B cell (primary cell): ENCODE measurements around the gene GRK1. TPM values are rescaled to one million over a fixed set of nuclear protein-coding genes. Genes with fewer than 3 reads are reported as not detected.

Experiments used
- ATAC-seq: fragments of 200-7000 bp; cut with Tn5 transposase; one replicate; pipeline ENCODE4 v1.10.0; 2021; ENCODE audit warnings: low read depth, mild to moderate bottlenecking, moderate number of reproducible peaks, moderate library complexity
- CTCF ChIA-PET: fragments of 350-600 bp; sonication (Branson Sonifier 250); formaldehyde crosslinking; loops from one replicate; lab custom pipeline; 2021; ENCODE audit warnings: antibody characterized with exemption, inconsistent platforms; lab: Charles Lee
- POLR2A ChIA-PET: fragments of 350-600 bp; sonication (Branson Sonifier 250); formaldehyde crosslinking; loops from one replicate; lab custom pipeline; 2021; ENCODE audit warnings: antibody characterized with exemption; lab: Charles Lee
- DNase-seq: peaks from one replicate; pipeline ENCODE4 v3.0.0; 2013
- H2AFZ ChIP-seq: 2 replicates; pipeline ENCODE4 v1.6.1; 2012; ENCODE audit warnings: mild to moderate bottlenecking, low read depth, low read length; ENCODE audit not compliant: insufficient read depth, poor library complexity, severe bottlenecking
- H3K27ac ChIP-seq, 2 donors: 1 replicate in 1 of 2; 2 replicates in 1 of 2; pipeline ENCODE4 v1.5.1; 2012 to 2013; ENCODE audit warnings: low read length in 2 of 2, mild to moderate bottlenecking in 2 of 2, moderate library complexity in 1 of 2
- H3K27me3 ChIP-seq, 4 experiments: fragments of 200-600 bp in 1 of 4; sonication (generic) in 1 of 4; replicated peaks in 1 of 4; 1 replicate in 2 of 4; 2 replicates in 2 of 4; pipeline versions ENCODE4 v1.6.1 to v1.7.0; 2013 to 2016; ENCODE audit warnings: low read length in 3 of 4, mild to moderate bottlenecking in 2 of 4, mixed read lengths in 1 of 4, moderate library complexity in 1 of 4; ENCODE audit not compliant: insufficient read depth in 4 of 4, control insufficient read depth in 3 of 4; ENCODE audit errors: control extremely low read depth in 1 of 4
- H3K36me3 ChIP-seq, 2 experiments: replicated peaks in 1 of 2; 1 replicate in 1 of 2; 2 replicates in 1 of 2; pipeline versions ENCODE4 v1.6.1 to v1.7.1; 2013; ENCODE audit warnings: low read length in 1 of 2; ENCODE audit not compliant: insufficient read depth in 2 of 2, control insufficient read depth in 1 of 2; ENCODE audit errors: control extremely low read depth in 1 of 2, extremely low read depth in 1 of 2
- H3K4me1 ChIP-seq, 2 donors: fragments of 200-600 bp in 1 of 2; sonication (generic) in 1 of 2; 1 replicate in 1 of 2; 2 replicates in 1 of 2; pipeline versions ENCODE4 v1.5.1 to v1.6.1; 2013 to 2017; ENCODE audit warnings: low read length in 2 of 2; ENCODE audit not compliant: control insufficient read depth in 2 of 2, insufficient read depth in 2 of 2
- H3K4me2 ChIP-seq: replicated peaks from 2 replicates; pipeline ENCODE3; 2012; ENCODE audit warnings: mild to moderate bottlenecking, low read depth, low read length; ENCODE audit not compliant: poor library complexity, severe bottlenecking
- H3K4me3 ChIP-seq, 5 experiments: fragments of 200-600 bp in 1 of 5; sonication (generic) in 1 of 5; 1 replicate in 3 of 5; 2 replicates in 2 of 5; pipeline versions ENCODE4 v1.5.1 to v1.7.0; 2011 to 2016; ENCODE audit warnings: low read length in 4 of 5, mild to moderate bottlenecking in 4 of 5, low read depth in 2 of 5, control low read depth in 1 of 5, moderate library complexity in 1 of 5; ENCODE audit not compliant: insufficient read depth in 1 of 5; ENCODE audit errors: control extremely low read depth in 1 of 5, extremely low read depth in 1 of 5
- H3K79me2 ChIP-seq: fragments of 200-600 bp; sonication (generic); one replicate; pipeline ENCODE4 v1.6.0; 2016; ENCODE audit warnings: low read length; ENCODE audit not compliant: control insufficient read depth, insufficient read depth
- H3K9ac ChIP-seq: fragments of 200-600 bp; sonication (generic); 2 replicates; pipeline ENCODE4 v1.6.1; 2017; ENCODE audit warnings: mild to moderate bottlenecking, low read length, moderate library complexity
- H3K9me3 ChIP-seq, 3 donors: one replicate each; pipeline versions ENCODE4 v1.6.1 to v1.7.1; 2013; ENCODE audit warnings: low read length in 2 of 3; ENCODE audit not compliant: control insufficient read depth in 2 of 3, insufficient read depth in 1 of 3; ENCODE audit errors: control extremely low read depth in 1 of 3
- H4K20me1 ChIP-seq: 2 replicates; pipeline ENCODE4 v1.6.0; 2012; ENCODE audit warnings: mild to moderate bottlenecking, low read length; ENCODE audit not compliant: insufficient read depth, control insufficient read depth, poor library complexity, severe bottlenecking
- H3K27ac Mint-ChIP-seq: one replicate; pipeline ENCODE4 v1.8.0; 2021; ENCODE audit warnings: mixed read lengths
- H3K27me3 Mint-ChIP-seq: one replicate; pipeline ENCODE4 v1.8.0; 2021; ENCODE audit warnings: mixed read lengths
- H3K4me1 Mint-ChIP-seq: one replicate; pipeline ENCODE4 v1.8.0; 2021; ENCODE audit warnings: mixed read lengths
- H3K4me3 Mint-ChIP-seq: one replicate; pipeline ENCODE4 v1.8.0; 2021; ENCODE audit warnings: mixed read lengths
- H3K9me3 Mint-ChIP-seq: one replicate; pipeline ENCODE4 v1.8.0; 2022; ENCODE audit warnings: mixed read lengths; ENCODE audit not compliant: insufficient read depth
- CTCF ChIP-seq: fragments of 200-600 bp; IDR thresholded peaks from one replicate; pipeline ENCODE4 v1.8.0; 2022; ENCODE audit warnings: antibody characterized with exemption, mild to moderate bottlenecking
- EZH2 ChIP-seq: IDR thresholded peaks from 2 replicates; pipeline ENCODE4 v1.6.1; 2012; ENCODE audit warnings: borderline replicate concordance, low read depth, mild to moderate bottlenecking, moderate library complexity, low read length; ENCODE audit not compliant: insufficient read depth, poor library complexity, severe bottlenecking
- WGBS: methylation state at CpG from one replicate; pipeline ENCODE4 v1.1.5; 2013; ENCODE audit warnings: missing lambda C conversion rate; ENCODE audit not compliant: insufficient coverage; 5-methylcytosine and 5-hydroxymethylcytosine counted together
- intact Hi-C: fragments of 100-400 bp; cut with micrococcal nuclease; formaldehyde crosslinking; loops from one replicate; pipeline ENCODE4 v1.10.0; 2022
- polyA plus RNA-seq: library from polyadenylated mRNA; depleted of rRNA; stranded (reverse); fragments of >200 nt; gene quantifications from 2 replicates; pipeline ENCODE4 v1.2.3, GENCODE V29; 2012
- total RNA-seq, 2 donors: library from RNA; stranded (reverse); fragments of 120-200 nt in 1 of 2; gene quantifications; 1 replicate in 1 of 2; 2 replicates in 1 of 2; pipeline versions ENCODE4 v1.2.3 to v1.2.4, GENCODE V29; 2013 to 2022

Gene GRK1
- total and polyA plus RNA-seq, 2 donors (not counting 1 experiment from before 2014, with no cell fraction given): not detected

- ChIA-PET POLR2A (no interaction called here), CTCF (no interaction called here)
- Mint-ChIP-seq H3K27me3 (peaks cover 17% of the 10 kb centered on the region), H3K4me1 (peaks cover 11% of the 10 kb centered on the region), H3K9me3 (no peaks in the 10 kb centered on the region), H3K4me3 (no peak overlapping the region), H3K27ac (no peak overlapping the region)
- Histone ChIP-seq H4K20me1 (no peaks in the 10 kb centered on the region), H3K4me3 (no peak overlapping the region), H3K4me1 (peaks cover 17 to 18% of the 10 kb centered on the region in 2 donors), H3K79me2 (no peaks in the 10 kb centered on the region), H3K27me3 (peaks cover 0 to 45% (median 17%) of the 10 kb centered on the region in 4 experiments), H2AFZ (no peak overlapping the region), H3K27ac (no peak overlapping the region), H3K9ac (no peak overlapping the region), H3K36me3 (no peaks in the 10 kb centered on the region), H3K9me3 (peaks cover 0 to 20% (median 0%) of the 10 kb centered on the region in 3 donors), H3K4me2 (no peak overlapping the region)
- ATAC-seq: no peak
- intact Hi-C loops: no loop called here
- WGBS: 87% methylated on average over 22 of the region's 22 CpGs
- TF ChIP-seq CTCF (no peak), EZH2 (no peak)
- no peak for DNase-seq
These were observed 72.7 kb downstream of the GRK1 start for GRCh38 chr13:113739527-113740285.

- H3K4me1 ChIP-seq: peaks cover 17 to 18% of the 10 kb centered on the region in 2 donors
- no peak for TF ChIP-seq CTCF
- intact Hi-C loops: no loop called here
- Mint-ChIP-seq H3K27ac (no peak overlapping the region), H3K9me3 (no peaks in the 10 kb centered on the region), H3K4me3 (no peak overlapping the region), H3K27me3 (peaks cover 17% of the 10 kb centered on the region), H3K4me1 (peaks cover 11% of the 10 kb centered on the region)
- no peaks in the 10 kb centered on the region for H3K36me3 ChIP-seq
- no peak for DNase-seq
- no peak overlapping the region for H3K4me3 ChIP-seq
- no peak overlapping the region for H3K9ac ChIP-seq
- H3K9me3 ChIP-seq: peaks cover 0 to 17% (median 0%) of the 10 kb centered on the region in 3 donors
- H3K27ac ChIP-seq: no peak overlapping the region
- H3K4me2 ChIP-seq: no peak overlapping the region
- H4K20me1 ChIP-seq: no peaks in the 10 kb centered on the region
- ATAC-seq: no peak
- 52% methylated on average over 6 of the region's 9 CpGs for WGBS
- no peaks in the 10 kb centered on the region for H3K79me2 ChIP-seq
- CTCF ChIA-PET: no interaction called here
- peaks cover 0 to 45% (median 17%) of the 10 kb centered on the region in 4 experiments for H3K27me3 ChIP-seq
- POLR2A ChIA-PET: no interaction called here
- H2AFZ ChIP-seq: no peak overlapping the region
These were observed 73.2 kb downstream of the GRK1 start for GRCh38 chr13:113740286-113740556.
